Measurements from ENCODE around the gene PON3.

PON3 gene

GRCh38 chr7:95427914-95428516, 31.8 kb upstream of the PON3 start:
- ChIA-PET POLR2A (no interaction called here), CTCF (interaction anchor here (0.6 to 1.0 kb wide), 2 partner anchors 32 to 350 kb away, joined by 3 read pairs; partner anchors contain the start of gene PON3)
- no peak for DNase-seq

GRCh38 chr7:95427166-95427565, 31.0 kb upstream of the PON3 start:
- H3K36me3 ChIP-seq (ENCODE audit: control insufficient read depth in 4 of 4, insufficient read depth in 4 of 4, low read length in 3 of 4), result peaks cover 0 to 17% (median 8%) of the 10 kb centered on the region in 4 experiments
- H3K27ac ChIP-seq (ENCODE audit: insufficient read depth in 1 of 2, low read depth in 1 of 2, low read length in 2 of 2, poor library complexity in 1 of 2, severe bottlenecking in 2 of 2), result no peak overlapping the region
- DNase-seq, result no peak
- H3K4me1 ChIP-seq (ENCODE audit: control extremely low read depth in 1 of 4, control insufficient read depth in 4 of 4, insufficient read depth in 4 of 4, low read length in 3 of 4), result no peaks in the 10 kb centered on the region
- H3K4me3 ChIP-seq (ENCODE audit: control insufficient read depth in 1 of 7, extremely low read depth in 1 of 7, insufficient read depth in 4 of 7, low read depth in 2 of 7, low read length in 6 of 7), result no peak overlapping the region
- peaks cover 0 to 2% (median 0%) of the 10 kb centered on the region in 5 experiments for H3K9me3 ChIP-seq (ENCODE audit: control extremely low read depth in 1 of 5, control insufficient read depth in 4 of 5, insufficient read depth in 2 of 5, low read depth in 1 of 5, low read length in 4 of 5)
- H3K27me3 ChIP-seq (replicated peaks in 2 of 5; ENCODE audit: control insufficient read depth in 4 of 5, insufficient read depth in 5 of 5, low read length in 4 of 5), result no peaks in the 10 kb centered on the region
- ChIA-PET POLR2A (no interaction called here), CTCF (no interaction called here)
- WGBS (ENCODE audit: insufficient coverage), result 100% methylated on average over 2 of the region's 7 CpGs

More at GRCh38 chr7:95427914-95428516, 31.8 kb upstream of the PON3 start:
- H3K27ac ChIP-seq (ENCODE audit: insufficient read depth in 1 of 2, low read depth in 1 of 2, low read length in 2 of 2, poor library complexity in 1 of 2, severe bottlenecking in 2 of 2), result no peak overlapping the region
- peaks cover 0 to 17% (median 8%) of the 10 kb centered on the region in 4 experiments for H3K36me3 ChIP-seq (ENCODE audit: control insufficient read depth in 4 of 4, insufficient read depth in 4 of 4, low read length in 3 of 4)
- H3K4me1 ChIP-seq (ENCODE audit: control extremely low read depth in 1 of 4, control insufficient read depth in 4 of 4, insufficient read depth in 4 of 4, low read length in 3 of 4), result peaks cover 0 to 4% (median 2%) of the 10 kb centered on the region in 4 experiments
- no peaks in the 10 kb centered on the region for H3K27me3 ChIP-seq (replicated peaks in 2 of 5; ENCODE audit: control insufficient read depth in 4 of 5, insufficient read depth in 5 of 5, low read length in 4 of 5)
- H3K9me3 ChIP-seq (ENCODE audit: control extremely low read depth in 1 of 5, control insufficient read depth in 4 of 5, insufficient read depth in 2 of 5, low read depth in 1 of 5, low read length in 4 of 5), result peaks cover 0 to 2% (median 0%) of the 10 kb centered on the region in 5 experiments
- no peak overlapping the region for H3K4me3 ChIP-seq (ENCODE audit: control insufficient read depth in 1 of 7, extremely low read depth in 1 of 7, insufficient read depth in 4 of 7, low read depth in 2 of 7, low read length in 6 of 7)
- 100% methylated on average over 3 of the region's 3 CpGs for WGBS (ENCODE audit: insufficient coverage)

GRCh38 chr7:95425694-95426093, 29.5 kb upstream of the PON3 start:
- no peak overlapping the region for H3K4me3 ChIP-seq (ENCODE audit: control insufficient read depth in 1 of 7, extremely low read depth in 1 of 7, insufficient read depth in 4 of 7, low read depth in 2 of 7, low read length in 6 of 7)
- CTCF ChIA-PET, result no interaction called here
- WGBS (ENCODE audit: insufficient coverage), result no CpG with 5 or more reads among the region's 2 CpGs
- H3K36me3 ChIP-seq (ENCODE audit: control insufficient read depth in 4 of 4, insufficient read depth in 4 of 4, low read length in 3 of 4), result peaks cover 2 to 24% (median 12%) of the 10 kb centered on the region in 4 experiments
- peaks cover 0 to 2% (median 0%) of the 10 kb centered on the region in 5 experiments for H3K9me3 ChIP-seq (ENCODE audit: control extremely low read depth in 1 of 5, control insufficient read depth in 4 of 5, insufficient read depth in 2 of 5, low read depth in 1 of 5, low read length in 4 of 5)
- POLR2A ChIA-PET, result no interaction called here
- DNase-seq, result no peak
- H3K27me3 ChIP-seq (replicated peaks in 2 of 5; ENCODE audit: control insufficient read depth in 4 of 5, insufficient read depth in 5 of 5, low read length in 4 of 5), result no peaks in the 10 kb centered on the region
- no peaks in the 10 kb centered on the region for H3K4me1 ChIP-seq (ENCODE audit: control extremely low read depth in 1 of 4, control insufficient read depth in 4 of 4, insufficient read depth in 4 of 4, low read length in 3 of 4)
- no peak overlapping the region for H3K27ac ChIP-seq (ENCODE audit: insufficient read depth in 1 of 2, low read depth in 1 of 2, low read length in 2 of 2, poor library complexity in 1 of 2, severe bottlenecking in 2 of 2)

- POLR2A ChIA-PET, result no interaction called here
- CTCF ChIA-PET, result no interaction called here
- H3K27me3 ChIP-seq (replicated peaks in 2 of 5; ENCODE audit: control insufficient read depth in 4 of 5, insufficient read depth in 5 of 5, low read length in 4 of 5), result no peaks in the 10 kb centered on the region
Measured at GRCh38 chr7:95424716-95425115, 28.5 kb upstream of the PON3 start.

GRCh38 chr7:95421847-95422444, 25.8 kb upstream of the PON3 start:
- ChIA-PET CTCF (interaction anchor here (0.8 to 1.5 kb wide), 2 partner anchors 10 to 14 kb away, joined by 3 read pairs; no protein-coding TSS in a partner anchor), POLR2A (no interaction called here)
- H3K36me3 ChIP-seq (ENCODE audit: control insufficient read depth in 4 of 4, insufficient read depth in 4 of 4, low read length in 3 of 4), result peaks cover 2 to 26% (median 12%) of the 10 kb centered on the region in 4 experiments
- DNase-seq, result no peak
- no peaks in the 10 kb centered on the region for H3K27me3 ChIP-seq (replicated peaks in 2 of 5; ENCODE audit: control insufficient read depth in 4 of 5, insufficient read depth in 5 of 5, low read length in 4 of 5)
- no peaks in the 10 kb centered on the region for H3K4me1 ChIP-seq (ENCODE audit: control extremely low read depth in 1 of 4, control insufficient read depth in 4 of 4, insufficient read depth in 4 of 4, low read length in 3 of 4)
- H3K9me3 ChIP-seq (ENCODE audit: control extremely low read depth in 1 of 5, control insufficient read depth in 4 of 5, insufficient read depth in 2 of 5, low read depth in 1 of 5, low read length in 4 of 5), result peaks cover 0 to 2% (median 0%) of the 10 kb centered on the region in 5 experiments
- no peak overlapping the region for H3K27ac ChIP-seq (ENCODE audit: insufficient read depth in 1 of 2, low read depth in 1 of 2, low read length in 2 of 2, poor library complexity in 1 of 2, severe bottlenecking in 2 of 2)
- H3K4me3 ChIP-seq (ENCODE audit: control insufficient read depth in 1 of 7, extremely low read depth in 1 of 7, insufficient read depth in 4 of 7, low read depth in 2 of 7, low read length in 6 of 7), result no peak overlapping the region

More at GRCh38 chr7:95424716-95425115, 28.5 kb upstream of the PON3 start:
- Histone ChIP-seq H3K9me3 (ENCODE audit: control extremely low read depth in 1 of 5, control insufficient read depth in 4 of 5, insufficient read depth in 2 of 5, low read depth in 1 of 5, low read length in 4 of 5) (peaks cover 0 to 2% (median 0%) of the 10 kb centered on the region in 5 experiments), H3K36me3 (ENCODE audit: control insufficient read depth in 4 of 4, insufficient read depth in 4 of 4, low read length in 3 of 4) (peaks cover 2 to 26% (median 12%) of the 10 kb centered on the region in 4 experiments), H3K4me3 (ENCODE audit: control insufficient read depth in 1 of 7, extremely low read depth in 1 of 7, insufficient read depth in 4 of 7, low read depth in 2 of 7, low read length in 6 of 7) (no peak overlapping the region), H3K4me1 (ENCODE audit: control extremely low read depth in 1 of 4, control insufficient read depth in 4 of 4, insufficient read depth in 4 of 4, low read length in 3 of 4) (no peaks in the 10 kb centered on the region), H3K27ac (ENCODE audit: insufficient read depth in 1 of 2, low read depth in 1 of 2, low read length in 2 of 2, poor library complexity in 1 of 2, severe bottlenecking in 2 of 2) (no peak overlapping the region)
- DNase-seq, result no peak
- WGBS (ENCODE audit: insufficient coverage), result no CpG with 5 or more reads among the region's 1 CpG

- WGBS (ENCODE audit: insufficient coverage), result 100% methylated on average over 2 of the region's 2 CpGs
- ChIA-PET POLR2A (no interaction called here), CTCF (interaction anchor here (0.7 to 1.5 kb wide), 3 partner anchors 9 to 57 kb away, joined by 3 read pairs; no protein-coding TSS in a partner anchor)
- Histone ChIP-seq H3K36me3 (ENCODE audit: control insufficient read depth in 4 of 4, insufficient read depth in 4 of 4, low read length in 3 of 4) (peaks cover 2 to 24% (median 12%) of the 10 kb centered on the region in 4 experiments), H3K4me1 (ENCODE audit: control extremely low read depth in 1 of 4, control insufficient read depth in 4 of 4, insufficient read depth in 4 of 4, low read length in 3 of 4) (no peaks in the 10 kb centered on the region), H3K27ac (ENCODE audit: insufficient read depth in 1 of 2, low read depth in 1 of 2, low read length in 2 of 2, poor library complexity in 1 of 2, severe bottlenecking in 2 of 2) (no peak overlapping the region), H3K4me3 (ENCODE audit: control insufficient read depth in 1 of 7, extremely low read depth in 1 of 7, insufficient read depth in 4 of 7, low read depth in 2 of 7, low read length in 6 of 7) (no peak overlapping the region), H3K27me3 (replicated peaks in 2 of 5; ENCODE audit: control insufficient read depth in 4 of 5, insufficient read depth in 5 of 5, low read length in 4 of 5) (no peaks in the 10 kb centered on the region), H3K9me3 (ENCODE audit: control extremely low read depth in 1 of 5, control insufficient read depth in 4 of 5, insufficient read depth in 2 of 5, low read depth in 1 of 5, low read length in 4 of 5) (peaks cover 0 to 2% (median 0%) of the 10 kb centered on the region in 5 experiments)
- DNase-seq, result no peak
Measured at GRCh38 chr7:95421000-95421846, 25.0 kb upstream of the PON3 start.

All from common myeloid progenitor, CD34-positive (primary cell).